Measurements from ENCODE around the gene RAB26. TPM values are rescaled to one million over a fixed set of nuclear protein-coding genes. Genes with fewer than 3 reads are reported as not detected.

Gene RAB26
- total RNA-seq, 1 experiment from 2014 or later = not detected

DNA sequence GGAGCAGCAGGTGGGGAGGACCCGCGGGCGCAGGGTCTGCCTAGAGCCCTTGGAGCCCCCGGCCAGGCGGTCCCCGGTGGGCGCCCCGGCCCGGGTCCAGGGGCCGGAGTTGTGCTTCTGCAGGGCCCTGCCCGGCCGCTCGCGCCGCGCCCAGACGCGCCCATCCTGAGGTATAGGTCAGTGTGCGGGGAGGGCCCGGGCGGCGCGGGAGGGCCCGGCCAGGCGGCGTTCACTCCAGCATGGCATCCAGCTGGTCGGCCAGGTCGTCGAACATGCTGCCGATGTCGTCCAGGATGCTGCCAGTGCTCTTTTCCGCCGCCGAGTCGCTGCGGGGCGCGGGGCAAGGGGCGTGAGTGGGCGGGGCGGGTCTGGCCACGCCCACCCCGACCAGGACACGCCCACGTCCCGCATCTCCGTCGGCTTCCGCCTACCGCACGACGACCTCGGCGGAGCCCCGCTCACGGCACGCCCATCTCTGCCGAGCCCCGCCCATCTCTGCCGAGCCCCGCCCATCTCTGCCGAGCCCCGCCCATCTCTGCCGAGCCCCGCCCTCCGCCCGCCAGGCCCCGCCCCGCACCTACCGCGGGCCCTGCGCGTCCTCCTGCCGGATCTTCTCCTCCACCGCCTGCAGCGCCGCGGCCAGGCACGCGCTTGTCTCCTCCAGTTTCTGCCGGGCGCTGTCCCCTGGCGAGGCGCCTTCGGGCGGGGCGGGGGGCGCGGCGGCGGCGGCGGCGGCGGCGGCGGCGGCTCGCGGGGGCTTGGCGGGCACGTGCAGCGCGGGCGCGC is 30.1 kb downstream of the RAB26 start:
- no peak for DNase-seq (ENCODE audit: low spot score)

DNA sequence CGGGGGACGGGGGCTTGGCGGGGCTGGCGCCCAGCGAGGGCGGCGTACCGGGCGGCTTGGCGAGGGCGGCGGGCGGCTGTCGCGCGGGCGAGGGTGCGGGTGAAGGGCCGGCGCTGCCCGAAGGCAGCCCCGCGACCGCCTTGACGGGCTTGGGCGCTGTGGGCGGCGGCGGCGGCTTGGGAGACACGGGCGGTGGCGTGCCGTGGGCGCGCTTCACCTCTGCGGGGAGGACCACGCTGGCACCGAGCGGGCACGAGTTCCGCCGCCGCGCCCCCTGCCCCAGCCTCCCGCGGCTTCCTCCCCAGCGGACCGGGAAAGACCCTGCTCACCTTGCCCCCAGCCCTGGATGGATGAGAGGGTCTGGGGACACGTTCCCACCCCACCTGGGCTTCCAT is 30.7 kb downstream of the RAB26 start:
- no peak for DNase-seq (ENCODE audit: low spot score)

DNA sequence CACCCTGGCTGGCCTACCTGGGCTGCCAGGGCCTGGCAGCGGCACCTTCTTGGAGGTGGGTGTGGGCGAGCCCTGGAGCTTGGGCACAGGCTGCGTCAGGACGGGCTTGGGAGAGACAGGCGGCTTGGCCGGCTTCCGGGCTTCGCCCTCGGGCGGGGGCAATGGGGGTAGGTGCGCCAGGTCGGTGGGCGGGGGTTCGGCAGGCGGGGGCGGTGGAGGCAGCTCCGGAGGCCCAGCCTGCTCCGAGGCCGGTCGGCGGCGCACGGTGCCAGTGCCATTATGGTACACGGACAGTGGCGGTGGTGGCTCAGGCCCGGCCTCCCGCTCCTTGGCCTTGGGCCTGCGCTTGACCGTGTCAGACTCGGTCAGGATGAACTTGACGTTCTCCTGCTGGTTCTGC is 31.2 kb downstream of the RAB26 start:
- DNase-seq (ENCODE audit: low spot score) = no peak

DNA sequence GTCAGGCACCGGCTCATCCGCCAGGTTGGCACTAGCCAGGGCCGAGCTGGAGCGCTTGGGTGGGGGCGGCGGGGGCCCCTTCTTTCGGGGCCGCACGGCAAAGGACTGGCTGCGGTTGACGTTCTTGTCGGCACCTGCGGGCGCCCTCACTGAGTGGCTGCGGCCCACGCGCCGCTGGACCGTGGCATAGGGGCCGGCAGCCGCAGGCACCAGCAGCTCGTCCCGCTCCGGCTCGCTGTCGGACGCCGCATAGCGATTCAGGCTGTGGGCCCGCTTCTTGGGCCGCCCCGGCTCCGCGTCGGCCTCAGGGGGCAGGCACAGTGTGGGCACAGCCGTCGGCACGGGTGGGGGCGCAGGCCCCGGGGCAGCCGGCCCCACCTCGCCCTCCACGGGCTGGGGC is 32.0 kb downstream of the RAB26 start:
- no peak for DNase-seq (ENCODE audit: low spot score)

DNA sequence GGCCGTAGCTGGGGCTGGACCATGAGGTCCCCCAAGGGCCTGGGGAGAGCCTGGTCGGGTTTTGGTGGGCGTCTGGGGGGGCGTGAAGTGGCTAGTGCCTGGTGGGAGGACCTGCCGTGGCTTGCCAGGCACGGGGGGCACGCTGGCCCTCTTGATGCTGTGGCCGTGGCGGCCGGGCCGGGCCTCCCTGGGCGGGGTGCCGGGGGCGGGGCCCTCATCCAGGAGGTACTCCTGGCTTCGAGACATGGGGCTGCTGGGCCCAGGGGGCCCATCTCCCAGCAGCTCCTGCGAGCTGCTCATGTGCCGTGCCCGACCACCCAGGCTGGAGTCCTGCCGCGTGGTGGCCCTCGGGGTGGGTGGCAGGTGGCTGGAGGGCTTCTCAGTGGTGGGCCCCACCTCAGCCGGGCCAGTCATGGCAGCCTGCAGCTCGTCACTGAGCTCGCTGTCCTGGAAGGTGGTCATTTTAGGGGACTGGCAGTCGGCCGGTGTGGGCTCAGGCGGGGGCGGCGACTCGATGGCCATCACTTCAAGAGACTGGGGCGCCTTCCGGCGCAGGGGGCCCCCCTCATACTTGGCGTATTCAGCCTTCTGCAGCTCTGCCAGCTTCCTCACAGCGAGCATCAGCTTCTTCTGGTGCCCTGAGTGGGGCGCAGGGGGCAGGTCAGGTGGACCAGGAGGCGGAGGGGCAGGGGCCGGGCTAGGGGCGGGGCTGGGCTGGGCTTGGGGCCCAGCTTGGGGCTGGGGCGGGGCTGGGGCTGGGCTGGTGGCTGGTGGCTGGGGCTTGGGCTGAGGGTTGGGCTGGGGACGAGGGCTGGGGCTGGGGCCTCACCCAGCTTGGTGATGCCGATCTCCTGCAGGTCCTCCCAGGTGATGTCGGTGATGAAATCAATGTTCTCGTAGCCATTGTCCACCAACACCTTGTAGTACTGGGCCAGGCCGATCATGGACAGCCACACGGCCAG is 32.8 kb downstream of the RAB26 start:
- no peak for DNase-seq (ENCODE audit: low spot score)

DNA sequence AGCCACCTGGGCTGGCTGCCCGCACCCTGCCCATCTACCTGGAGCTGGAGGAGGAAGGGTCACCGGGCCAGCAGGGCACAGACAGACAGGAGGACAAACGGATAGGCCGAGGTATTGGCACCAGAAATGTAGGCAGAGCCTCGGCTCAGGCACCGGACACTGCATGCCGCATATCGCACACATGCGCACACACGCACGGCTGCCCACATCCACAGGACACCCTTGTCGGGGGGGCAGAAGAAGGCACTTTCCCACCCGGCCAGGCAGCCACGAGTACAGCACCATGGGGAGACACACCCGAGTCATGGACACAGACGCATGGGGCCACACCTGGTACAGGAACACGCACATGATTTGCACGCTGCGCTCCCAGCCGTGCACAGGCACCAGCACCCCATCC is 33.5 kb downstream of the RAB26 start:
- no peak for DNase-seq (ENCODE audit: low spot score)

DNA sequence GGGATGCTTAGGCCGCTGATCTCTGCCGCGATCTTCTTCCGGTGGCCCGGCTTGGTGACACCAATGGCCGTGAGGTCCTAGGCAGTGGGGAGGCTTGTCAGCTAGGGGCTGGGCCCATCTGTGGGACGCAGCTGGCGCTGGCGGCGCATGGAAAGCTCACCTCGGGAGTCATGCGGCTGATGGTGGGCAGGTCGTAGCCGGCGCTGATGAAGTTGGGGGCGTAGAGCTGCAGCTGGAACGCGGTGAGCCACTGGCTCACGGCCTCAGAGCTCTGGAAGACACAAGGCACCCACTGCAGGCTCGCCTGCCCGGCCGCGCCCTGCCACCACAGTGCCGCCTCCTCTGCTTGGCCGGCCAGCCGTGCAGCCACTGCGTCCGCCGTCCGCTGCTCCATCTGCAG is 35.2 kb downstream of the RAB26 start:
- DNase-seq (ENCODE audit: low spot score) = no peak

DNA sequence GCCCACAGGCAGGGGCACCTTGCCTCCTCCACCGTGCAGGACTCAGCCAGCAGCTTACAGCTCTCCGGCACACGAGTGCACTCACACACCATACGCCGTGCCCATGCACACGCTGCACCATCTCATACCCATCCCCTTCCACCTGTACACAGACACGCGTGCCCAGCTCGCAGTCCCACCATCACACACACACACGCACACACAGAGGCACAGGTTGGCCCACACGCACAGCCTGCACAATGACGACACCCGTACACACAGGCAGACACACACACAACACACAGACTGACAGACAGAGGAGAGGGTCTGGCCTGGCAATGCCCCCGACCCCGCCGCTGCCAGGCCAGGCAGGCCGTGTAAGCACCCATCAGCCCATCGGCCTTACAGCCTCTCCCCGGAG is 35.9 kb downstream of the RAB26 start:
- no peak for DNase-seq (ENCODE audit: low spot score)

DNA sequence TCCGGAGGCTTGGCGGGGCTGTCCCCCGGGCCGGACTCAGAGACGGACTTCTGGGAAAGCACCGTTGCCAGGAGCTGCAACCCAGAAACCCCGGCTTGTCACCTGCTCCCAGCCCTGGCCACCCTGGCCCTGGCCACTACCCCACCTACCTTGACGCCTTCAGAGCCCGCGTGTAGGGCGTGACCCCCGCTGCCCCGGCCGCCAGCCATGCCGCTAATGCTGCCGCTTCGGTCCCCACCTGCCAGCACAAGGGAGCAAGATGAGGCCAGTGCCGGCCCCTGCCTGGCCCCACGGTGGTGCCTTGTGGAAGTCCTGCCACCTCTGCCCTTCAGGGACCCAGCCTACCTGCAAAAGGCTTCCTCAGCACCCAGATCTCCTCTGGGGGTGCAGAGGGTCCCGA is 36.5 kb downstream of the RAB26 start:
- DNase-seq (ENCODE audit: low spot score) = no peak

DNA sequence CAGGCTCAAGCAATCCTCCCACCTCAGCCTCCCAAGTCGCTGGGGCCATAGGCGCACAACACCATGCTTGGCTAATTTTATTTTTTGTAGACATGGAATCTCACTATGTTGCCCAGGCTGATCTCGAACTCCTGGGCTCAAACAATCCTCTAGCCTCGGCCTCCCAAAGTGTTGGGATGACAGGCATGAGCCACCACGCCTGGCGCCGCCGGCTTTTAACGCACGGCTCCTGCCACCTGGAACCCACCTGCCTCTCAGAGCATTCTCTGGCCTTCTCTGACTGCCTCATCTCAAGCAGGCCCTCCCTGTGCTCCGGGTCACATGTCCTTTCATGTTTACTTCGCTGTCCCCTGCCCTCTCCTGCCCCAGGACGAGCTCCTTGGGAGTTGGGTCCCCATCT is 37.6 kb downstream of the RAB26 start:
- DNase-seq (ENCODE audit: low spot score) = no peak

DNA sequence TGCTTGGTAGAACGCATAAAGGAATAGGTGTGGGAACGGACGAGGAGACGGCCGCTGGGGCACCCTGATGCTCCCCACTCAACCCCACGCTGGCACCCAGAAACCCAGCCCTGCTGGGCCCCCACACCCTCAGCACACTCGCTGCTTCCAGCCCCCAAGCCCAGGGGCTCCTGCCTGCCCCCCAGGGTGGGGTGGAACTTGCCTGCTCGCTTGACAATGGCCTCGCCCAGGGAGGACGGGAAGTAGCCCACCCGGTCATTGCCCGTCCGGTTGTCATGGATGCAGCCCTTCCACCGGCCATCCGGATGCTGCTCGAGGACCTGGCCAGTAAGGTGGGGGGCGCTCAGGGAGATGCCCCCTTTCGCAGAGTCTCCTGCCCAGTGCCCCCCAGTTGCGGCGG is 38.1 kb downstream of the RAB26 start:
- no peak for DNase-seq (ENCODE audit: low spot score)

DNA sequence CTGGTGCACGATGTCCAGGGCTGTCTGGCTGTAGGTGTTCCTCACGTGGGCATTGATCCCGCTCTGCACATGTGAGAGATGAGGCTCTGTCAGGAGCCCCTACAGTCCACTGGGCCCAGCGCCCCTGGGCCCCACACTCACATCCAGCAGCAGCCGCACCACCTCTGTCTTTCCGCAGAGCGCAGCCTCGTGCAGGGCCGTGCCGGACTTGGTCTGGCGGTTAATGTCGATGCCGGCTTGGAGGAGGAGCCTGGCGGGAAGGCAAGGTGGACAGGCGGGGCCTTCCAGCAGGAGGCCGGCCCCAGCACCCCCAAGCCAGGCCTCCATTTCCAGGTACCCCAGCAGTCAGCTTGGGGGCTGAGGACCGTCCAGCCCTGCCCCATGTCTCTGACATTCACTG is 38.8 kb downstream of the RAB26 start:
- DNase-seq (ENCODE audit: low spot score) = no peak

DNA sequence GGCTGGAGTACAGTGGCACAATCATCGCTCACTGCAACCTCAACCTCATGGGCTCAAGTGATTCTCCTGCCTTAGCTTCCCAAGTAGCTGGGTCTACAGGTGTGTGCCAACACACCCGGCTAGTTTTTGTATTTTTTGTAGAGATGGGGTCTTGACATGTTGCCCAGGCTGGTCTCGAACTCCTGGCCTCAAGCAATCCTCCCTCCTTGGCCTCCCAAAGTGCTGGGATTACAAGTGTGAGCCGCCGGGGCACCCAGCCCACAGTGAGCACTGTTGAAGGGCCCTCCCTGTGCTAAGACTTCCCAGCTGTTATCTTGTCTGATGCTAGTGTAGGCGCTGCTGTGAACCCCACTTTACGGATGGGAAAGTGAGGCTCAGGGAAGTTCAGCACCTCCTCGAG is 40.0 kb downstream of the RAB26 start:
- DNase-seq (ENCODE audit: low spot score) = no peak

DNA sequence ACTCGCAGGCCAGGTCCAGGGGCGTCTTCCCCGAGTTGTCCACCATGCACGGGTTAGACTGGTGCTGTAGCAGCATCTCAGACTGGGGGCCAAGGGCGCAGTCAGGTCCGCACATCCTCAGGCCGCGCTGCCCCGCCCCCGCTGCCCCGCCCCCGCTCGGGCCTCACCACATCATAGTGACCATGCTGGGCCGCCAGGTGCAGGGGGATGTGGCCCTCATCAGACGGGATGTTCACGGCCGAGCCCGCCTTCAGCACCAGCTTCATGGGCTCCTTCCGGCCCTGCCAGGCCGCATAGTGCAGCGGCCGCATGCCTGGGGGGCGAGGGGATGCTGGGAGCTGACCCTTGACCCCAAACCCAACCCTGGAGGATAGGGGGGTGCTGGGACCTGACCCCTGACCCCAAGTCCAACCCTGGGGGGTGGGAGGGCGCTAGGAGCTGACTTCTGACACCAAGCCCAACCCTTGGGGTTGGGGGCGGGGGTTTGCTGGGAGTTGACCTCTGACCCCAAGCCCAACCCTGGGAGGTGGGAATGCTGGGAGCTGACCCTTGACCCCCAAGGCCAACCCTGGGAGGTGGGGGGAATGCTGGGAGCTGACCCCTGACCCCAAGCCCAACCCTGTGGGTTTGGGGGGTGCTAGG is 40.9 kb downstream of the RAB26 start:
- DNase-seq (ENCODE audit: low spot score) = no peak

DNA sequence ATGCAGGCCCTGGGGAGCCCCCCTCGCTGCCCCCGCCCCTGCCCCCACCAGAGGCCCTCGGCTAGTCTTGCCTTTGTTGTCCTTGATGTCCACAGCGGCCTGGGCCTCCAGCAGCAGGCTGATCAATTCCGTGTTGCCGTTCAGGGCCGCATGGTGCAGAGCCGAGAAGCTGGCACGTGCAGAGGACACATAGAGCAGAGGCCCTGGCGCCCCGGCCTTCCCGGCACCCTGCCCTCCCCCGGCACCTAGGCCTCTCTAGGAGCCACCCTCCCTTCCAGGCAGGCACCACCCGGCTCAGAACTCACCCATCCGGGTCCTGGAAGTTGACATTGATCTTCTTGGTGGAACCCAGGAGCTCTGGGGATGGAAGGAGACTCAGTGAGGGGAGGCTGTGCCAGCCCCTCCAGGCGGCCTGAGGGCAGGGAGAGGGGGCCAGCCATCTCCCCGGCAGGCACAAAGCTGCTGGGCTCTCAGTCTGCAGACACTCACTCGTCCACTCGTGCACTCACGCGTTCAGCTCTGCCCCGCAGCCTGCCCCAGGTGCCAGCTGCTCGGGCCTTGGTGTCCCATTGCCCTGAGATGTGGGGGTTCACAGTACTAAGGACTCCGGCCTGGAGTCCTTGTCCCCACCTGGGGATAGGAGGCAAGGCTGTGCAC is 41.7 kb downstream of the RAB26 start:
- DNase-seq (ENCODE audit: low spot score) = no peak

DNA sequence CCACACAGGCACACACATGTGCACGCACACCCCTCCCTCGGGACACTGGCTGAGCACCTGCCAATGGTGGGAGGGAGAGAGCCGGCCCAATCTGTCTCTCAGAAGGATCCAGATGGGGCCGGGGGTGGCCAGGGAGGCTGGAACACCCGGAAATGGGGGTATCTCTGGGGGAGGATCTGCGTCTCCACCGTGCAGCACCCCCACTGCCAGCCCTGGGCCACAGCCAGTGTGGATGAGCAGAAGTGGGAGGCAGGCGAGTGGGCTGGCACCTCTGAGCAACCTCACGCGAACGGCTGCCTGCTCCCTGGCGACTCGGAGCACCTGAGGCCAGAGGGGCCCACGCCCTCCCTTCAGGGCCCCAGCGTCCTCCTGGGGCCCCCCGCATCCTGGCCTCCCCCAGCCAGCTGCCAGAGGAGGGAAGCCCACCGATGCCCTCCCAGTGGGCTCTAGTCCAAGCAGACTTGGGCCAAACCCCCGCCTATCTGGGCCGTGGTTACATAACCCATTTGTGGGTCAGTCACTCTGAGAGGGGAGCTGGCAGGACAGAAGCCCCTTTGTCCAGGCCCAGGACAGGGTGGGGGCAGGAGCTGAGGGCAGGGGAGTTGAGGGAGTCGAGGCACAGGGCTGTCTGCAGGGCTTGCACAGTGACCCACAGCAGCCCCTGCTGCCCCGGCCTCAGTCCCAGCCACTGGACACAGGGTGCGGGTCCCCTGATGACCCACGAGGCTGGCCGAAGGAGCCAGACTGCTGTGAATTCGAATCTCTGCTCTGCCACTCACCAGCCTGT is 42.4 kb downstream of the RAB26 start:
- DNase-seq (ENCODE audit: low spot score) = no peak

DNA sequence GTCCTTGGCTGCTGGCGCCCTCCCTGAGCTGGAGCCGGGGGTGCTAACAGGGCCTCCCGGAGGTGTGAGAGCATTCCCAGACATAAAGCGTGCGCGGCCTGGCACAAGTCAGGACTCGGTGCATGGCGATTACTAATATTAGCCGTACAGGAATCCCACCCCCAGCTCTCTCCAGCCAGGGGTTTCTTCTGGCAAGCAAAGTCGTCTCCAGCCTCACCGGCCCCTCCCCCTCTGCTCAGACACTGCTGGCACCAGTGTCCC is 43.0 kb downstream of the RAB26 start:
- no peak for DNase-seq (ENCODE audit: low spot score)

DNA sequence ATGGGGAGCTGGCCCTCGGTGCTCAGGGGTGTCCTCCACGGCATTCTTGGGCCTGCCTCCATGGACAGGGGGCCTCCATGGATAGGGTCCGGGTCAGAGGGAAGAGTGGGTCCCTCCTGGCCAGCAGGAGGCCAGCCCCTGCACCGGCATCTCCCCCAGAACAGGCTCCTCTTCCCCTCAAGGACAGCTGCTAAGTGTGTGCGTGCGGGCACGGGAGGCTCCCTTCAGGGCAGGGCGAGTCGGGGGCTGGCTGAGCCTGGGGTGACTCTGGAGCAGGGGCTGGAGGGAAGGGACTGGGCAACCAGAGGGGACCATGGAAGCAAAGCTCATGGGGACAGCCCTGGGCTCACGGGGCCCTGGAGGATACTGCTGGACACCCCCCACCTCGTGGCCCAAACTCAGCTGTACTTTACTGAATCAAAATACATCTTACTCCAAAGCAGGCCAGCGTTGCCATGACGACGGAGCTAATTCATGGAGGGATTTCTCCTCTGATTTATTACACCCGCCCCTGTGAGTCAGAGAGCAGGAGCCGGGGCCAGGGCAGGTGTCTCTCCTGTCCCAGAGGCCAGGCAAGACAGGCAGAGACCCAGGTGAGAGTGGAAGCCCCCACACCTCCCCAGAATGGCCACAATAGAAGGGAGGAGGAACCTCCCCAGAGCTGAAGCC is 45.9 kb downstream of the RAB26 start:
- DNase-seq (ENCODE audit: low spot score) = peak; percentile 83

DNA sequence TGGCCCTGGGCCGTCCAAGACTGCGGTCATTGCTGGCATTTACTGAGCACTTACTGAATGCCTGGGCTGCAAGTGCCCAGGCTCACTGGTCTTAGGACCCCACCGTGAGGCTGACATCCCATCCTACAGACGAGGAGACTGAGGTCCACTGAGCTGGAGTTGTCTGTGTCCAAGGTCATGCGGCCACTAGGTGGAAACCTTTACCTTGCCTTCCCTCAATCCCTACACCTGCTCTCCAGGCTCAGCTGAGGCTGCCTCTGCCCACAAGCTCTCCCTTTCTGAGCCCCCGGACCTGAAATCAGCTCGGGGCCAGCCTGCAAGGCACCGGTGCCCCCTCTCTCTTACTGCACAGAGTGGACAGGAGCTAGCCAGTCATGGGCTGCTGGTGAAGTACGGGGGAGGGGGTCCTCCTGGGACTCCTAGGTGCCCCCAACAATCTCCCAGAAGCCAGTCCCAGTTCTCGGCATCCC is 46.5 kb downstream of the RAB26 start:
- peak; percentile 66 for DNase-seq (ENCODE audit: low spot score)

DNA sequence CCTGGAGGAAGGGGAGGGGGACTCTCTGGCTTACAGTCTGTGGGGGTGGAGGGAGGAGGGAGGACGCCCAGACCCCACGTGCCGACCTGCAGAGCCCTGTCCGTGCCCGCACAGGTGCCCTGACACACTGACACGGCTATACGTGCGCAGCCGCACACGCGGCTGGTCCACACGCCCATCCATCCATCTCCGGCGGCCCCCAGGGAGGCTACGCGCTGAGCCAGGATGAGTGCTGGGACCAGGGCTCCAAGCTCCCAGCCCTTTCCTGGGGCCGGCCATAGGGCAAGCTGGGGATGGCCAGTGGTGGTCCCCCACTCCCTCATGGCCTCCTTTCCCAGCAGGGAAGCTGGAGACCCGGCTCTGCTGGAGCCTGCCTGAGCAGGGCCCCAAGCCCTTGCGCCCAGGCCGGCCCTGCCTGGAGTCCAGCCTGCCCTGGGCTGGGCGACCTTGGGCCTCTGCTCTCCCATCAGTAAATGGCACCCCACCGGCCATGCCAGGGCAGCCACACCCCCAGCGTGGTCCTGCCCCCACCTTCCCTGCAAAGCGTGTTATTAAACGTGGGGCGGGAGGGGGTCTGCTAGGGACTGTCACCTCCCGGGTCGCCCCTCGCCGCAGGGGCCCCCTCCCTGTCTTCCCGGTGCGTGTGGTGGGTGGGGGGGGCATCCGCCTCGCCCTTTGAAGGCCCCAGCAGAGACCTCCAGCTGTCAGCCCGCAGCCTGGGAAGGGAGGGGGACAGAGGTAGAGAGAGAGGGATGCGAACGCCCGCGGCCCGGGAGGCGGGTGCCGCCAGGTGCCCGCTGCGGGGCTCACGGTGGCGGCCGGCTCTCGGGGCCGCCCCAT is 47.1 kb downstream of the RAB26 start:
- no peak for DNase-seq (ENCODE audit: low spot score)

Data from A172 (cell line).